NB4 (cell line): ENCODE results near the gene PCDHA2.

Source experiments
- CTCF ChIP-seq: IDR thresholded peaks from one replicate; pipeline ENCODE4 v1.5.1; 2012; ENCODE audit warnings: low read depth, low read length
- MAX ChIP-seq: IDR thresholded peaks from 2 replicates; pipeline ENCODE4 v1.6.1; 2011; ENCODE audit warnings: low read depth, low read length
- POLR2A ChIP-seq: IDR thresholded peaks from 2 replicates; pipeline ENCODE4 v1.6.1; 2011; ENCODE audit warnings: mild to moderate bottlenecking; ENCODE audit not compliant: insufficient read length; ENCODE audit errors: extremely low read depth

- TF ChIP-seq CTCF (no peak), POLR2A (no peak), MAX (no peak)
Observed at GRCh38 chr5:140796718-140797095, 2.1 kb downstream of the PCDHA2 start.
